Stimulated activated CD4-positive, alpha-beta T cell treated with anti-CD3 and anti-CD28 coated beads, Interleukin-12 subunit alpha, Interleukin-12 subunit beta, amount 100 ng/mL, for 24 hours (primary cell): ENCODE measurements around the gene IRF4.
"Not testable (repeated sequence)": the region's sequence is repeated elsewhere in the genome, so short reads cannot be mapped to it uniquely, and the experiment has no call there.

Source experiments
- DNase-seq, 2 experiments: peaks; one replicate each; pipeline ENCODE4 v3.0.0-alpha.2; 2020; ENCODE audit warnings: low read depth in 2 of 2

Gene IRF4

GRCh38 chr6:366389-367297 lies 24.9 kb upstream of the IRF4 start:
- no peak for DNase-seq

GRCh38 chr6:367298-367794 lies 24.2 kb upstream of the IRF4 start:
- no peak for DNase-seq

- DNase-seq: no peak
Observed at GRCh38 chr6:367891-368630, 23.5 kb upstream of the IRF4 start.

- DNase-seq: no peak
Observed at GRCh38 chr6:369559-370431, 21.8 kb upstream of the IRF4 start.

- DNase-seq: no peak
Observed at GRCh38 chr6:370555-370954, 21.0 kb upstream of the IRF4 start.

GRCh38 chr6:371851-372250 lies 19.7 kb upstream of the IRF4 start:
- DNase-seq: not testable (repeated sequence)

- no peak for DNase-seq
Observed at GRCh38 chr6:372336-372911, 19.1 kb upstream of the IRF4 start.

GRCh38 chr6:373031-373430 lies 18.5 kb upstream of the IRF4 start:
- DNase-seq: no peak

- DNase-seq: no peak
Observed at GRCh38 chr6:373773-374724, 17.5 kb upstream of the IRF4 start.

- DNase-seq: no peak
Observed at GRCh38 chr6:374956-375355, 16.6 kb upstream of the IRF4 start.

- no peak for DNase-seq
Observed at GRCh38 chr6:376827-377640, 14.5 kb upstream of the IRF4 start.

GRCh38 chr6:377641-378020 lies 13.9 kb upstream of the IRF4 start:
- not testable (repeated sequence) for DNase-seq

- DNase-seq: no peak
Observed at GRCh38 chr6:378090-378957, 13.2 kb upstream of the IRF4 start.

GRCh38 chr6:378958-379409 lies 12.6 kb upstream of the IRF4 start:
- no peak for DNase-seq

- no peak for DNase-seq
Observed at GRCh38 chr6:379410-380181, 12.0 kb upstream of the IRF4 start.

GRCh38 chr6:380234-381218 lies 11.0 kb upstream of the IRF4 start:
- DNase-seq: no peak
